ENCODE measurements around the gene GNAT1.

GNAT1 gene

DNA sequence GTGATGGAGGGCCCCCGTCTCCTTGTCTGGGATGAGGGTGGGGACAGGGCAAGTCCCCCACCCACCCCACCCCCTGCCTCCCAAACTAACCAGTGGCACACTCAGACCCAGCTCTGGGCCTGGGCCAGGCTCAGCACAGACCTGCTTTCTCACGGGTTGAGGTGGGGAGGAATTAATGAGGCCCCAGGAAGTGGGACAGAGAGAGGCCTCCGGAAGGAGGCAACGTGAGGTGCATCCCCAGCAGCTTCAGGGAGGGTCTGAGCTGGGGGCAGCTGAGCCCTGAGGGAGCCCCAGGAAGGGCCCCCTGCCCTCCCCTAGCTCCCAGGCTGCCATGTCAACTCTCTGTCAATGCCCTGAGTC lies 29.6 kb downstream of the GNAT1 start:
- H3K4me3 ChIP-seq (ENCODE audit: low read depth, low read length): no peak overlapping the region
- TF ChIP-seq CTCF (IDR thresholded peaks at IDR 0.05; ENCODE audit: borderline replicate concordance, insufficient read depth, low read depth, low read length): no peak

- no peak overlapping the region for H3K4me3 ChIP-seq (ENCODE audit: low read depth, low read length)
- 0 out of 2 replicates have a peak, but pooled peaks have one; percentile 7 for TF ChIP-seq CTCF (IDR thresholded peaks at IDR 0.05; ENCODE audit: borderline replicate concordance, insufficient read depth, low read depth, low read length)
Measured at GRCh38 chr3:50221411-50222168, 30.2 kb downstream of the GNAT1 start.

- TF ChIP-seq CTCF (IDR thresholded peaks at IDR 0.05; ENCODE audit: borderline replicate concordance, insufficient read depth, low read depth, low read length): no peak
- no peak overlapping the region for H3K4me3 ChIP-seq (ENCODE audit: low read depth, low read length)
Measured at GRCh38 chr3:50222169-50222528, 30.7 kb downstream of the GNAT1 start.

GRCh38 chr3:50224639-50225038 lies 33.2 kb downstream of the GNAT1 start:
- no peak for TF ChIP-seq CTCF (IDR thresholded peaks at IDR 0.05; ENCODE audit: borderline replicate concordance, insufficient read depth, low read depth, low read length)

DNA sequence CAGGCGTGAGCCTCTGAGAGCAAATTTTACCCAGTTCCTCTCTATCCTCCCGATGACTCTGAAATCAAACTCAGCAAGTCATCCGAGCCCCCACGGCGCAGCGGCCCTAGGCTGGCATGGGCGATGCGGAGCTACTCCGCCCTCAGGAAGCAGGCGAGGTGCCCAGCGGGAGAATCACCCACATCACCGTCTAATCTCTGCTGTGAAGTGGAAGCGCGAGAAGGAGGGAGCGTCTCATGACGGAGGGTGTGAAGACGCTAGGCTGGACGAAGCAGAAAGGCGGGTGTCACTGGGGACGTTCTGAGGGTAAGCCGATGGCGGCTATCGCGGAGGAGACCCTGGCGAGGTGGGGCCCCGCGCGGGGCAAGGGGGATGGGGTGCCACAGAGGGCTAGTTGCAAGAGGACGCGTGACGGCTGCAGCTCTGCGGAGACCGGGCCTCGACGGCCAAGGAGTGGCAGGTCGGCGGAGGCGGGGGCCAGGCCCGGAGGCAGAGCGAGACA lies 35.5 kb downstream of the GNAT1 start:
- H3K4me3 ChIP-seq (ENCODE audit: low read depth, low read length): peak overlapping the region; percentile 64
- no peak for TF ChIP-seq CTCF (IDR thresholded peaks at IDR 0.05; ENCODE audit: borderline replicate concordance, insufficient read depth, low read depth, low read length)

More at GRCh38 chr3:50224639-50225038, 33.2 kb downstream of the GNAT1 start:
- no peak overlapping the region for H3K4me3 ChIP-seq (ENCODE audit: low read depth, low read length)

DNA sequence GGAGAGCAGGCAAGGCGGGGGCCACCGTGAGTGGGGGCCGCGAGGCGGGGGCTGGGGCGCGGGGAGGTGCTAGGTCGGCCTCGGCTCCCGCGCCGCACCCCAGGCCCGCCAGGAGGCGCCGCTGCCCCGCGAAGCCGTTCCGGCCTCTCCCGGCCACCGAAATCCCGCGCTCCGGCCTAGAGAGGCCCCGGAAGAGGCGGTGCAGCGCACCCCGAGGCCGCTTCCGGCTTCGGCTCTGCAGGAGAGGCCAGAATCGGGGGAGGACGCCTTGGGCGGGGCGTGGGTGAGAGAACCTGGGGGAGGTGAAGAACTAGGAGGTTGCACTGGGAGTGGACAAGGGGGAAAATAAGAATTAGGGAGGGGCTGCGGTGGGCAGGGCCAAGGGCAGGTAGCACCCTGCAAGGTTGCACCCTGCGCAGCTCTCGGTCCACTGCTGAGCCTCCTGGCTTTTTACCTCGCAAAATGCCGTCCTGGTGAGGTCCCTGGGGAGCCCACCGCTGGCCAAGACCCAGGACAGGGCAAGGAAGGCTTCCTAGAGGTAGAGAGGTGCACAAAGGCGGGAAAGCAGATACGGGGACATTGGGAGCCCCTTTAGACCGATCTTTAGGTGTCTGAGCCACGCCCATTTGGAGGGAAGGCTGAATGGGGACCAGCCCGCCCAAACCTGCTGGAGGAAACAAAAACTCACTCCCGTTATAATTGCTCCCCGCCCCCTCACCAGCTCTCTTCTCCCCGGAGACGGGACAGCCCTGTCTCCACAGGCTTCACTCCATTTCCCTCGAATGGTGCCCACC lies 36.2 kb downstream of the GNAT1 start:
- peak; percentile 90 for TF ChIP-seq CTCF (IDR thresholded peaks at IDR 0.05; ENCODE audit: borderline replicate concordance, insufficient read depth, low read depth, low read length)
- H3K4me3 ChIP-seq (ENCODE audit: low read depth, low read length): peak overlapping the region; percentile 64

DNA sequence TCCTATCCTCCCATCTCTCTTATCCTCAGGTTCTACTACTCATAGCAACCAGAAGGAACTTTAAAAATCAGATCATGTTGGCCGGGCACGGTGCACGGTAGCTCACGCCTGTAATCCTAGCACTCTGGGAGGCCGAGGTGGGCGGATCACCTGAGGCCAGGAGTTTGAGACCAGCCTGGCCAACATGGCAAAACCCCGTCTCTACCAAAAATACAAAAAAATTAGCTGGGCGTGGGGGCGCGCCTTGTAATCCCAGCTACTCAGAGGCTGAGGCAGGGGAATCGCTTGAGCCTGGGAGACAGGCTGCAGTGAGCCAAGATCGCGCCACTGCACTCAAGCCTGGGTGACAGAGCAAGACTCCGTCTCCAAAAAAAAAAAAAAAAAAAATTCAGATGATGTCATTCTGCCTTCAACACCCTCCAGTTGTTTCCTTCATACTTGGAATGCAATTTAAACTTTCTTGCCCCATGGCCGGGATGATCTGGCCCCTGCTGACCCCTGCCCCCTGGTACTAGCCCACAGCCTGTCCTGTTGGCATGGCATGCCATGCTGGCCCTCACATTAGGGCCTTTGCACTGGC lies 36.9 kb downstream of the GNAT1 start:
- H3K4me3 ChIP-seq (ENCODE audit: low read depth, low read length): peak overlapping the region; percentile 55

Measured in GM12875 (cell line).